GM12878 (cell line): ENCODE data around the gene CD101. TPM values are rescaled to one million over a fixed set of nuclear protein-coding genes. Genes with fewer than 3 reads are reported as not detected.

Experiments used
- ATAC-seq: fragments of 200-7000 bp; cut with Tn5 transposase; 3 replicates; pipeline ENCODE4 v1.9.1; 2020; ENCODE audit warnings: mild to moderate bottlenecking, moderate library complexity
- BruUV-seq: library from RNA; stranded (reverse); fragments of 400-500 nt; replicated peaks from 2 replicates; lab custom pipeline; 2021; lab: Mats Ljungman, UMichigan
- CTCF ChIA-PET: fragments of 300-600 bp; sonication (Branson Sonifier 250); formaldehyde crosslinking; extraction: SDS; loops from one replicate; lab custom pipeline; 2021; ENCODE audit warnings: inconsistent platforms; lab: Yijun Ruan, JAX
- POLR2A ChIA-PET: fragments of 350-600 bp; formaldehyde crosslinking; extraction: SDS; loops from one replicate; lab custom pipeline; 2021; ENCODE audit warnings: inconsistent platforms; lab: Charles Lee
- RAD21 ChIA-PET: fragments of 300-600 bp; sonication (Branson Sonifier 250); formaldehyde crosslinking; loops from one replicate; lab custom pipeline; 2023; ENCODE audit warnings: antibody characterized with exemption; ENCODE audit not compliant: unreplicated experiment; lab: Charles Lee
- SMC1A ChIA-PET: fragments of 300-600 bp; sonication (Branson Sonifier 250); formaldehyde crosslinking; loops from one replicate; lab custom pipeline; 2023; ENCODE audit not compliant: unreplicated experiment, uncharacterized antibody; lab: Charles Lee
- DNase-seq: peaks from one replicate; pipeline ENCODE4 v3.0.0-alpha.2; 2011; ENCODE audit warnings: low read depth, low spot score
- FAIRE-seq: peaks from 3 replicates; lab custom pipeline; 2011; peaks lifted over from hg19 to GRCh38; lab: Jason Lieb, UNC
- H2AFZ ChIP-seq: 2 replicates; pipeline ENCODE4 v1.6.0; 2011; ENCODE audit warnings: low read depth, low read length, control low read depth; ENCODE audit not compliant: control insufficient read depth
- H3K27ac ChIP-seq: 2 replicates; pipeline ENCODE4 v1.5.1; 2011; ENCODE audit warnings: control low read depth; ENCODE audit not compliant: control insufficient read depth, insufficient read depth
- H3K27me3 ChIP-seq, 2 experiments: replicated peaks in 1 of 2; 2 replicates each; pipeline versions ENCODE4 v1.6.0 to v1.6.1; 2011; ENCODE audit warnings: low read length in 1 of 2; ENCODE audit not compliant: control insufficient read depth in 2 of 2, insufficient read depth in 2 of 2
- H3K36me3 ChIP-seq, 2 experiments: 2 replicates each; pipeline ENCODE4 v1.5.1; 2011; ENCODE audit warnings: low read length in 1 of 2; ENCODE audit not compliant: control insufficient read depth in 2 of 2, insufficient read depth in 2 of 2
- H3K4me1 ChIP-seq: 2 replicates; pipeline ENCODE4 v1.6.1; 2011; ENCODE audit warnings: mild to moderate bottlenecking, low read length, moderate library complexity, mixed read lengths; ENCODE audit not compliant: control insufficient read depth, insufficient read depth
- H3K4me2 ChIP-seq: 2 replicates; pipeline ENCODE4 v1.6.0; 2011; ENCODE audit warnings: control low read depth; ENCODE audit not compliant: control insufficient read depth, insufficient read depth
- H3K4me3 ChIP-seq: fragments of 200-600 bp; sonication (generic); 2 replicates; pipeline ENCODE4 v1.5.1; 2016
- H3K79me2 ChIP-seq: 2 replicates; pipeline ENCODE4 v1.6.0; 2011; ENCODE audit warnings: low read length; ENCODE audit not compliant: control insufficient read depth, insufficient read depth
- H3K9ac ChIP-seq: 2 replicates; pipeline ENCODE4 v1.8.0; 2011; ENCODE audit warnings: low read length, control low read depth, mixed read lengths; ENCODE audit not compliant: control insufficient read depth, insufficient read depth
- H3K9me3 ChIP-seq: replicated peaks from 3 replicates; pipeline ENCODE4 v1.5.1; 2011; ENCODE audit warnings: mild to moderate bottlenecking, low read length; ENCODE audit not compliant: control insufficient read depth, insufficient read depth
- H4K20me1 ChIP-seq: 2 replicates; pipeline ENCODE4 v1.6.0; 2011; ENCODE audit not compliant: control insufficient read depth, insufficient read depth
- BHLHE40 ChIP-seq, 2 experiments: fragments of 450-650 bp in 1 of 2; IDR thresholded peaks; 2 replicates each; pipeline ENCODE4 v1.6.1; 2011 to 2017; ENCODE audit warnings: low read depth in 2 of 2, borderline replicate concordance in 1 of 2, improper control_type of control experiment in 1 of 2, low read length in 1 of 2, mild to moderate bottlenecking in 1 of 2
- BMI1 ChIP-seq: fragments of 450-650 bp; IDR thresholded peaks from 2 replicates; pipeline ENCODE4 v1.6.1; 2016; ENCODE audit warnings: mild to moderate bottlenecking, moderate library complexity, borderline replicate concordance
- FOS ChIP-seq: IDR thresholded peaks from 3 replicates; pipeline ENCODE4 v1.6.1; 2011; ENCODE audit warnings: borderline replicate concordance; ENCODE audit not compliant: insufficient read length; ENCODE audit errors: extremely low read depth
- FOXM1 ChIP-seq: IDR thresholded peaks from 2 replicates; pipeline ENCODE4 v1.6.1; 2012; ENCODE audit warnings: low read depth, mild to moderate bottlenecking, inconsistent platforms, low read length, moderate library complexity
- IKZF1 ChIP-seq: fragments of 450-650 bp; conservative IDR thresholded peaks from 2 replicates; pipeline ENCODE4 v1.6.1; 2017; ENCODE audit warnings: antibody characterized with exemption, mild to moderate bottlenecking
- JUND ChIP-seq: IDR thresholded peaks from 2 replicates; pipeline ENCODE4 v1.6.1; 2012; ENCODE audit warnings: low read depth, mild to moderate bottlenecking, low read length, improper control_type of control experiment, moderate library complexity
- MXI1 ChIP-seq: fragments of 150-350 bp; IDR thresholded peaks from 2 replicates; pipeline ENCODE4 v1.6.1; 2011; ENCODE audit warnings: low read depth, mild to moderate bottlenecking, inconsistent platforms, low read length, improper control_type of control experiment
- MYC ChIP-seq: IDR thresholded peaks from 2 replicates; pipeline ENCODE4 v1.6.1; 2011; ENCODE audit warnings: mild to moderate bottlenecking, low read length, moderate library complexity, inconsistent platforms; ENCODE audit not compliant: insufficient read depth, insufficient replicate concordance, insufficient read length, severe bottlenecking
- NFYB ChIP-seq: IDR thresholded peaks from 2 replicates; pipeline ENCODE4 v1.6.1; 2011; ENCODE audit warnings: low read depth, mild to moderate bottlenecking, low read length, improper control_type of control experiment, moderate library complexity; ENCODE audit not compliant: insufficient read depth
- NR2C1 ChIP-seq: fragments of 450-650 bp; IDR thresholded peaks from 2 replicates; pipeline ENCODE4 v1.6.1; 2017; ENCODE audit warnings: antibody characterized with exemption, mild to moderate bottlenecking, moderate library complexity
- NR2C2 ChIP-seq: IDR thresholded peaks from 2 replicates; pipeline ENCODE4 v1.6.1; 2011; ENCODE audit warnings: borderline replicate concordance, low read depth; ENCODE audit not compliant: control insufficient read depth, insufficient read length
- POLR2AphosphoS2 ChIP-seq: IDR thresholded peaks from 2 replicates; pipeline ENCODE4 v1.6.1; 2011; ENCODE audit warnings: low read depth, mild to moderate bottlenecking, low read length, improper control_type of control experiment, moderate library complexity
- SIX5 ChIP-seq: IDR thresholded peaks from 2 replicates; pipeline ENCODE4 v1.6.1; 2011; ENCODE audit warnings: mild to moderate bottlenecking, low read depth, low read length, moderate library complexity; ENCODE audit not compliant: severe bottlenecking
- SMARCA5 ChIP-seq: fragments of 450-650 bp; IDR thresholded peaks from 2 replicates; pipeline ENCODE4 v1.6.1; 2017; ENCODE audit warnings: mild to moderate bottlenecking
- SP1 ChIP-seq: IDR thresholded peaks from one replicate; pipeline ENCODE4 v1.6.1; 2011; ENCODE audit warnings: low read depth, low read length
- WGBS: methylation state at CpG from one replicate; pipeline ENCODE4 v1.1.6; 2016; ENCODE audit warnings: low lambda C conversion rate; ENCODE audit not compliant: insufficient replicate concordance, insufficient coverage; ENCODE audit errors: missing lambda C conversion rate; 5-methylcytosine and 5-hydroxymethylcytosine counted together
- in situ Hi-C: fragments of 300-500 bp; cut with MboI; formaldehyde crosslinking; loops from 9 replicates; pipeline ENCODE4 v1.14.3; 2018; ENCODE audit warnings: mixed read lengths
- intact Hi-C: fragments of 100-400 bp; cut with micrococcal nuclease; formaldehyde crosslinking; loops from one replicate; pipeline ENCODE4 v1.14.2; 2022; ENCODE audit not compliant: unreplicated experiment
- polyA plus RNA-seq, 11 experiments: library from polyadenylated mRNA; depleted of rRNA in 4 of 11; unstranded in 6 of 11; stranded (reverse) in 5 of 11; fragments of >200 nt; fragmentation: Nextera tagmentation in 4 of 11; fragmentation: Illumina TruSeq in 1 of 11; extraction: Ambion mirVana in 4 of 11; extraction: Trizol in 1 of 11; gene quantifications; 1 replicate in 1 of 11; 2 replicates in 10 of 11; pipeline versions ENCODE4 v1.2.1 to v1.2.3, GENCODE V29; 2011 to 2016; ENCODE audit warnings: inconsistent platforms in 2 of 11, missing spikeins in 2 of 11, low read depth in 1 of 11
- total RNA-seq, 4 experiments: library from RNA; depleted of rRNA in 3 of 4; stranded (reverse); fragments of >200 nt in 3 of 4; fragmentation: Illumina TruSeq in 1 of 4; extraction: Trizol in 1 of 4; gene quantifications; 2 replicates each; pipeline versions ENCODE4 v1.2.1 to v1.2.3, GENCODE V29; 2013 to 2021
- TF ChIP-seq, protein P1 (sequence below): fragments of 450-650 bp; conservative IDR thresholded peaks from 2 replicates; pipeline ENCODE4 v1.6.1; 2017; ENCODE audit warnings: mild to moderate bottlenecking, moderate library complexity
- TF ChIP-seq, protein P2 (sequence below): fragments of 450-650 bp; IDR thresholded peaks from 2 replicates; pipeline ENCODE4 v1.6.1; 2017; ENCODE audit warnings: mild to moderate bottlenecking, moderate library complexity
- TF ChIP-seq, protein P3 (sequence below): fragments of 450-650 bp; IDR thresholded peaks from 2 replicates; pipeline ENCODE4 v1.6.1; 2014; ENCODE audit warnings: mild to moderate bottlenecking

The CD101 gene
- total and polyA plus RNA-seq, 10 of the 15 experiments (the other 5 are each of a cell fraction or from before 2014, with no cell fraction given), result 0.56 to 7.9 (median 2.9) TPM

DNA sequence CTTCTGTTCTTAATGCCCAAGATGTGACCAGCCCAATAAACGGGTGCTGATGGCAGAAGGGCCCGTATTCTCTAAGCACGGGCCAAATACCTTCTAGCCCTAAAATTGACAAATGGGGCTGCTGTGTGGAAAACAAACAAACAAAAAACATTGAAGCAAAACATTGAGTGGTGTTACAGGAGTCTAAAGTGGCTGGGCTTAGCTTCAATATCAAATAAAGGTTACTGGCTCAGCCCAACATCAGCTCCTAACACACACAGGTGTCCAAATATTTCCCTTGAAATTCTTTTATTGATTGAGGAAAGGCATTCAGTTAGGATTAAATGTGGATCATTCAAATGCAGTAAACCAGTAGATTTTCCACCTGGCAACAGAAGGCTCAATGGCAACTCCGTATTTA lies 45.2 kb downstream of the CD101 start:
- RAD21 ChIA-PET, result no interaction called here
- SMC1A ChIA-PET, result interaction anchor here (0.7 to 1.4 kb wide), 6 partner anchors 14 to 170 kb away, joined by 3 read pairs; no protein-coding TSS in a partner anchor
- H3K27ac ChIP-seq, result no peak overlapping the region
- no peak overlapping the region for H3K4me2 ChIP-seq
- H3K9ac ChIP-seq, result no peak overlapping the region
- 0 out of 2 replicates have a peak, but pooled peaks cover 4% of the 10 kb centered on the region for H3K4me1 ChIP-seq
- no peaks in the 10 kb centered on the region for H4K20me1 ChIP-seq
- H3K36me3 ChIP-seq, result no peaks in the 10 kb centered on the region
- BruUV-seq, result no TSS peak
- intact Hi-C loops (no loop called here), in situ Hi-C loops (no loop called here)
- CTCF ChIA-PET, result interaction anchor here (1.4 to 1.8 kb wide), 3 partner anchors 21 to 322 kb away, joined by 4 to 8 read pairs (median 5); no protein-coding TSS in a partner anchor
- POLR2A ChIA-PET, result no interaction called here
- DNase-seq (no peak), FAIRE-seq (no peak), ATAC-seq (no peak)
- no peak overlapping the region for H3K4me3 ChIP-seq
- WGBS, result 100% methylated on average over 4 of the region's 4 CpGs
- no peaks in the 10 kb centered on the region for H3K9me3 ChIP-seq
- H2AFZ ChIP-seq, result no peak overlapping the region
- H3K27me3 ChIP-seq, result no peaks in the 10 kb centered on the region
- no peaks in the 10 kb centered on the region for H3K79me2 ChIP-seq
- TF ChIP-seq NFYB (no peak), FOS (no peak), MXI1 (no peak), SP1 (no peak), NR2C1 (no peak), SIX5 (no peak), BMI1 (no peak), JUND (no peak), SMARCA5 (no peak), POLR2AphosphoS2 (no peak), BHLHE40 (IDR thresholded peaks at IDR 0.05; ENCODE audit: borderline replicate concordance in 1 of 2, low read depth in 2 of 2, low read length in 1 of 2) (no peak), IKZF1 (no peak), MYC (no peak), FOXM1 (no peak), NR2C2 (no peak)
- TF ChIP-seq, protein P1, sequence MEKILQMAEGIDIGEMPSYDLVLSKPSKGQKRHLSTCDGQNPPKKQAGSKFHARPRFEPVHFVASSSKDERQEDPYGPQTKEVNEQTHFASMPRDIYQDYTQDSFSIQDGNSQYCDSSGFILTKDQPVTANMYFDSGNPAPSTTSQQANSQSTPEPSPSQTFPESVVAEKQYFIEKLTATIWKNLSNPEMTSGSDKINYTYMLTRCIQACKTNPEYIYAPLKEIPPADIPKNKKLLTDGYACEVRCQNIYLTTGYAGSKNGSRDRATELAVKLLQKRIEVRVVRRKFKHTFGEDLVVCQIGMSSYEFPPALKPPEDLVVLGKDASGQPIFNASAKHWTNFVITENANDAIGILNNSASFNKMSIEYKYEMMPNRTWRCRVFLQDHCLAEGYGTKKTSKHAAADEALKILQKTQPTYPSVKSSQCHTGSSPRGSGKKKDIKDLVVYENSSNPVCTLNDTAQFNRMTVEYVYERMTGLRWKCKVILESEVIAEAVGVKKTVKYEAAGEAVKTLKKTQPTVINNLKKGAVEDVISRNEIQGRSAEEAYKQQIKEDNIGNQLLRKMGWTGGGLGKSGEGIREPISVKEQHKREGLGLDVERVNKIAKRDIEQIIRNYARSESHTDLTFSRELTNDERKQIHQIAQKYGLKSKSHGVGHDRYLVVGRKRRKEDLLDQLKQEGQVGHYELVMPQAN, result no peak
- TF ChIP-seq, protein P2, sequence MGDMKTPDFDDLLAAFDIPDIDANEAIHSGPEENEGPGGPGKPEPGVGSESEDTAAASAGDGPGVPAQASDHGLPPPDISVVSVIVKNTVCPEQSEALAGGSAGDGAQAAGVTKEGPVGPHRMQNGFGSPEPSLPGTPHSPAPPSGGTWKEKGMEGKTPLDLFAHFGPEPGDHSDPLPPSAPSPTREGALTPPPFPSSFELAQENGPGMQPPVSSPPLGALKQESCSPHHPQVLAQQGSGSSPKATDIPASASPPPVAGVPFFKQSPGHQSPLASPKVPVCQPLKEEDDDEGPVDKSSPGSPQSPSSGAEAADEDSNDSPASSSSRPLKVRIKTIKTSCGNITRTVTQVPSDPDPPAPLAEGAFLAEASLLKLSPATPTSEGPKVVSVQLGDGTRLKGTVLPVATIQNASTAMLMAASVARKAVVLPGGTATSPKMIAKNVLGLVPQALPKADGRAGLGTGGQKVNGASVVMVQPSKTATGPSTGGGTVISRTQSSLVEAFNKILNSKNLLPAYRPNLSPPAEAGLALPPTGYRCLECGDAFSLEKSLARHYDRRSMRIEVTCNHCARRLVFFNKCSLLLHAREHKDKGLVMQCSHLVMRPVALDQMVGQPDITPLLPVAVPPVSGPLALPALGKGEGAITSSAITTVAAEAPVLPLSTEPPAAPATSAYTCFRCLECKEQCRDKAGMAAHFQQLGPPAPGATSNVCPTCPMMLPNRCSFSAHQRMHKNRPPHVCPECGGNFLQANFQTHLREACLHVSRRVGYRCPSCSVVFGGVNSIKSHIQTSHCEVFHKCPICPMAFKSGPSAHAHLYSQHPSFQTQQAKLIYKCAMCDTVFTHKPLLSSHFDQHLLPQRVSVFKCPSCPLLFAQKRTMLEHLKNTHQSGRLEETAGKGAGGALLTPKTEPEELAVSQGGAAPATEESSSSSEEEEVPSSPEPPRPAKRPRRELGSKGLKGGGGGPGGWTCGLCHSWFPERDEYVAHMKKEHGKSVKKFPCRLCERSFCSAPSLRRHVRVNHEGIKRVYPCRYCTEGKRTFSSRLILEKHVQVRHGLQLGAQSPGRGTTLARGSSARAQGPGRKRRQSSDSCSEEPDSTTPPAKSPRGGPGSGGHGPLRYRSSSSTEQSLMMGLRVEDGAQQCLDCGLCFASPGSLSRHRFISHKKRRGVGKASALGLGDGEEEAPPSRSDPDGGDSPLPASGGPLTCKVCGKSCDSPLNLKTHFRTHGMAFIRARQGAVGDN, result no peak
- TF ChIP-seq, protein P3, sequence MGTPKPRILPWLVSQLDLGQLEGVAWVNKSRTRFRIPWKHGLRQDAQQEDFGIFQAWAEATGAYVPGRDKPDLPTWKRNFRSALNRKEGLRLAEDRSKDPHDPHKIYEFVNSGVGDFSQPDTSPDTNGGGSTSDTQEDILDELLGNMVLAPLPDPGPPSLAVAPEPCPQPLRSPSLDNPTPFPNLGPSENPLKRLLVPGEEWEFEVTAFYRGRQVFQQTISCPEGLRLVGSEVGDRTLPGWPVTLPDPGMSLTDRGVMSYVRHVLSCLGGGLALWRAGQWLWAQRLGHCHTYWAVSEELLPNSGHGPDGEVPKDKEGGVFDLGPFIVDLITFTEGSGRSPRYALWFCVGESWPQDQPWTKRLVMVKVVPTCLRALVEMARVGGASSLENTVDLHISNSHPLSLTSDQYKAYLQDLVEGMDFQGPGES, result no peak
